BE2C (cell line): ENCODE data around the gene PUM2.
A peak's percentile ranks its signal among the peaks of the same experiment; 100 is the strongest.
"Not testable (repeated sequence)": the region's sequence is repeated elsewhere in the genome, so short reads cannot be mapped to it uniquely, and the experiment has no call there.

ENCODE experiments used
- DNase-seq: peaks from one replicate; pipeline ENCODE4 v3.0.0-alpha.2; 2020
- H3K27me3 ChIP-seq: fragments of 250-450 bp; sonication (Bioruptor Pico); 2 replicates; pipeline ENCODE4 v1.5.1; 2020; ENCODE audit warnings: mild to moderate bottlenecking
- H3K36me3 ChIP-seq: fragments of 250-450 bp; sonication (Bioruptor Pico); 2 replicates; pipeline ENCODE4 v1.5.1; 2020; ENCODE audit warnings: mild to moderate bottlenecking
- H3K4me1 ChIP-seq: fragments of 250-450 bp; sonication (Bioruptor Pico); 2 replicates; pipeline ENCODE4 v1.5.1; 2020
- H3K4me3 ChIP-seq: 2 replicates; pipeline ENCODE4 v1.5.1; 2011; ENCODE audit warnings: low read depth, low read length
- H3K9me3 ChIP-seq: fragments of 250-450 bp; sonication (Bioruptor Pico); 2 replicates; pipeline ENCODE4 v1.5.1; 2020
- TF ChIP-seq, protein P1 (sequence below): IDR thresholded peaks from 2 replicates; pipeline ENCODE4 v1.5.1; 2012; ENCODE audit warnings: mild to moderate bottlenecking, low read depth, low read length

Gene PUM2

GRCh38 chr2:20291106-20291564, 59.5 kb downstream of the PUM2 start:
- Histone ChIP-seq H3K27me3 (no peaks in the 10 kb centered on the region), H3K4me1 (no peaks in the 10 kb centered on the region), H3K4me3 (no peak overlapping the region), H3K36me3 (peaks cover 74% of the 10 kb centered on the region), H3K9me3 (no peaks in the 10 kb centered on the region)
- DNase-seq: peak; percentile 78
- TF ChIP-seq, protein P1, sequence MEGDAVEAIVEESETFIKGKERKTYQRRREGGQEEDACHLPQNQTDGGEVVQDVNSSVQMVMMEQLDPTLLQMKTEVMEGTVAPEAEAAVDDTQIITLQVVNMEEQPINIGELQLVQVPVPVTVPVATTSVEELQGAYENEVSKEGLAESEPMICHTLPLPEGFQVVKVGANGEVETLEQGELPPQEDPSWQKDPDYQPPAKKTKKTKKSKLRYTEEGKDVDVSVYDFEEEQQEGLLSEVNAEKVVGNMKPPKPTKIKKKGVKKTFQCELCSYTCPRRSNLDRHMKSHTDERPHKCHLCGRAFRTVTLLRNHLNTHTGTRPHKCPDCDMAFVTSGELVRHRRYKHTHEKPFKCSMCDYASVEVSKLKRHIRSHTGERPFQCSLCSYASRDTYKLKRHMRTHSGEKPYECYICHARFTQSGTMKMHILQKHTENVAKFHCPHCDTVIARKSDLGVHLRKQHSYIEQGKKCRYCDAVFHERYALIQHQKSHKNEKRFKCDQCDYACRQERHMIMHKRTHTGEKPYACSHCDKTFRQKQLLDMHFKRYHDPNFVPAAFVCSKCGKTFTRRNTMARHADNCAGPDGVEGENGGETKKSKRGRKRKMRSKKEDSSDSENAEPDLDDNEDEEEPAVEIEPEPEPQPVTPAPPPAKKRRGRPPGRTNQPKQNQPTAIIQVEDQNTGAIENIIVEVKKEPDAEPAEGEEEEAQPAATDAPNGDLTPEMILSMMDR: peak; percentile 88

DNA sequence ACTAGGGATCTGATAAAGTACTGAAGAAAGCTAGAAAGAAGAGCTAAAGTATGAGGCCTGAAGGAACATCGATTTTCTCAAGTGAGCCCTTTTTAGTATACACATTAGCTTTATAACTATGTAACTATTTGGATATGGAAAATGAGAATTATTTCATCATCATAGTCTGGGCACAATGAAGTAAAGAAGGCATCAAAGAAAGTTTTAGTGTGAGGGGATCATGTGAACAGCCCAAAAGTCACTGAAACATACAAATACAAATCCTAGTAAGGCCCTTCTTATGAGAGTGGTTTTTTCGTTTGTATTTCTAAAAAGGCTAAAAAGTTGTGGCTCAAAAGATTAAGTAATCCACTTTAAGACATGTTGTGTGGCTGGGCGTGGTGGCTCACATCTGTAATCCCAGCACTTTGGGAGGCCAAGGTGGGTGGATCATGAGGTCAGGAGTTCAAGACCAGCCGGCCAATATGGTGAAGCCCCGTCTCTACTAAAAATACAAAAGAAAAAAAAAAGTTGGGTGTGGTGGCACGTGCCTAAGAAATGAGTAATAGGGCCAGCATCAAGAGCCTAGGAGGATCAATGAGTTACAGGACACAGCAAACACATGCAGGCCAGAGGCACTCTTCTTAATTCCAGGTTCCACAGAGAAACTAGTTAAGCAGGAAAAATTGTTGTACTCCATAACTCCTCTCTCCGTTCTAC, 61.9 kb downstream of the PUM2 start:
- Histone ChIP-seq H3K4me1 (peaks cover 10% of the 10 kb centered on the region), H3K9me3 (no peaks in the 10 kb centered on the region), H3K4me3 (no peak overlapping the region), H3K27me3 (no peaks in the 10 kb centered on the region), H3K36me3 (peaks cover 64% of the 10 kb centered on the region)
- TF ChIP-seq, protein P1: no peak
- no peak for DNase-seq

DNA sequence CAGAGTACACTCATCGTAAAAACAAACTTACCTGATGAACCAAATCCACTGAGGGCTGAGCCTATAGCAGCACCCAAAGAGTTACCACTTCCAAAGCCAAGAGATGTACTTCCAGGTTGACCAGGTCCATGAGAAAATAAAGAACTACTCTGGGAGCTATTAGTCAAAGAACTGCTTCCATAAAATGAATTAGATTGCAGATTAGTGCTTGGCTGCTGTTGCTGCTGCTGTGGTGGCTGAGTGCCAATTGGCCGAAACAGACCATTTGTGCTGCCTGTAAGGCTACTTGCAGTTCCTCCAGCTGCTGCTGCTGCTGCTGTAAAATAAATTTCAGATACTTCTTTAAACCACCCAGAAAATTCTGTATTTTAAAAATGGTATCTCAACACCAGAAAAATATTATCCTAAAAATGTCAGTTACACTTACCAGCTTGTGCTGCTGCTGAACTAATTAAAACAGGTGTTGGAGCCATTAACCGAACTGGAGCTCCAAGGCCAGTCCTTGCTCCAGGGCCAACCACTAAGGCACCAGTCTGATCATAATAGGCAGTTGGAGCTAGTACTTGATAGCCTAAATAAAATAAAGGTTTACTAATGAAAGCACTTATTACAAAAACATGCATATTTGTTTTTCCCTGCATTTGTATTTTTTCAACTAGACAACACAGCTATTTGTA, 67.6 kb downstream of the PUM2 start:
- H3K27me3 ChIP-seq: no peaks in the 10 kb centered on the region
- no peaks in the 10 kb centered on the region for H3K9me3 ChIP-seq
- DNase-seq: peak; percentile 90
- H3K36me3 ChIP-seq: peaks cover 66% of the 10 kb centered on the region
- H3K4me1 ChIP-seq: peaks cover 27% of the 10 kb centered on the region
- no peak overlapping the region for H3K4me3 ChIP-seq
- TF ChIP-seq, protein P1: no peak

- H3K27me3 ChIP-seq: no peaks in the 10 kb centered on the region
- no peak overlapping the region for H3K4me3 ChIP-seq
- peaks cover 68% of the 10 kb centered on the region for H3K36me3 ChIP-seq
- no peak for DNase-seq
- no peaks in the 10 kb centered on the region for H3K9me3 ChIP-seq
- H3K4me1 ChIP-seq: peaks cover 32% of the 10 kb centered on the region
- TF ChIP-seq, protein P1: no peak
Measured at GRCh38 chr2:20281876-20282275, 68.8 kb downstream of the PUM2 start.

- peaks cover 35% of the 10 kb centered on the region for H3K36me3 ChIP-seq
- TF ChIP-seq, protein P1: no peak
- no peak overlapping the region for H3K4me3 ChIP-seq
- no peaks in the 10 kb centered on the region for H3K27me3 ChIP-seq
- no peaks in the 10 kb centered on the region for H3K9me3 ChIP-seq
- H3K4me1 ChIP-seq: peaks cover 7% of the 10 kb centered on the region
- no peak for DNase-seq
Measured at GRCh38 chr2:20273042-20273441, 77.6 kb downstream of the PUM2 start.

DNA sequence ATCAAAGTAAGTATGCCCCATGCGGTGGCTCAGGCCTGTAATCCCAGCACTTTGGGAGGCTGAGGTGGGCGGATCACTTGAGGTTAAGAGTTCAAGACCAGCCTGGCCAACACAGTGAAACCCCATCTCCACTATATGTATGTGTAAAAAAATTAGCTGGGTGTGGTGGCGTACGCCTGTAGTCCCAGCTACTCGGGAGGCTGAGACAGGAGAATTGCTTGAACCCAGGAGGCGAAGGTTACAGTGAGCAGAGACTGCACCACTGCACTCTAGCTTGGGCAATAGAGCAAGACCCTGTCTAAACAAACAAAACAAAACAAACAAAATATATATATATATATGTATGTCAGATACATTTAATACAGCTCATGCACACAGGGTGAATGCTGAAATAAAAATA, 82.3 kb downstream of the PUM2 start:
- not testable (repeated sequence) for H3K4me3 ChIP-seq, H3K4me1 ChIP-seq, H3K9me3 ChIP-seq, H3K27me3 ChIP-seq, DNase-seq
- H3K36me3 ChIP-seq: peaks cover 22% of the 10 kb centered on the region
